DLD1 (cell line): Measurements from ENCODE around the gene PHF21B.

Experiments used
- in situ Hi-C: cut with HindIII; loops from 2 replicates; pipeline ENCODE4 v1.10.0; 2017; ENCODE audit warnings: low sequenced_read_pairs

PHF21B gene

DNA sequence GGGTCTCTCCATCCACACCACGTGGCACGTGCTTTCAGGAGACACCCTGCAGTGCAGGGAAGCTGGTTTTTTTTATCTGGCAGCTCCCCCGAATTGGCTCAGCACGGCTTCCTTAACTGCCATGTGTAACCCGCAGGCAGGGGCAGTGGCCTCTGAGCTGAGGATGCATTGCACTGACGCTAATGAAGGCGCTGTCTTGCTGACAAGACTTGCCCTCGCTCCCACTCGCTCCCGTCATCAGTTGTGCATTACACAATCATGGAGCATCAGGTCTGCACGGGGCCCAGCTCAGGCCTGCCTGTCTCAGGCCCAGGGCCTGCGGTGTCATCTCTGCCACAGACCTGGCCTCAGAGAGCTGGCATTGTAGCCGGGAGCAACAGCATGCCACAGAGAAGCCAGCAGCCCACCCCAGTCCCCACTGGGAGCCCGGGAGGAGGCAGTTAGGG, 161.5 kb downstream of the PHF21B start:
- in situ Hi-C loops = no loop called here

DNA sequence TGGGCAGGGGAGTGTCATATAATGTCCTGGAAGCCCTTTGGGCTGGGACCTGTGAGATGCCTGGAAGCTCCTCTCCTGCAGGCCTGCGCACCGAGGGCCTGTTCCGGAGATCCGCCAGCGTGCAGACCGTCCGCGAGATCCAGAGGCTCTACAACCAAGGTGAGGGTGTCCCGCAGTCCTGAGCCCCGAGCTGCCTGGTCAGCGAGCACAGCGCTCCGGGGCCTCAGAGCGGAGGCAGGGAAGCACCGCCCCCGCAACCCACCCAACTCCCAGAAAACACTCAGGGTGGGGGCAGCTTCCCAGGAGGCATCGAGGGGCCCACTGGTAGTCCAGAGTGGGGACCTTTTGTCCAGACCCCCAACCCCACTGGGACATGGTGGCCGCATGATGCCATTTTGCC, 161.9 kb downstream of the PHF21B start:
- in situ Hi-C loops = no loop called here

DNA sequence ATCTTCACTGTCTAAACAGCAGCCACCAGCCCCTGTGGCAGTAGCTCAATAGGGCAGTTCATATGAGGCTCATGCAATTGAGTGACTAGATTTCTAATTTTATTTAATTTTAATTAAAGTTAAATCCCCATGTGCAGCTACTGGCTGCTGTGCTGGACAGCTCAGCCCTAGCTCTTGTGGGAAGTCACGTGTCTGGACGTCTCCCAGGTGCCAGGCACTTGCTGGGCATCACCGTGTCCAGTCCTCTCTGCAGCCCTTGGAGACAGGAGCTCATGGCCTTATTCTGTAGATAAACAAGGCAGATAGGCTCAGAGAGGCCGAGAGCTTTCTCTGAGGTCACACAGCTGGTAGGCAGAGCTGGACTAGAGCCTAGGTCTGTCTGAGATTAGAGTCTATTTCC, 162.4 kb downstream of the PHF21B start:
- in situ Hi-C loops = no loop called here

DNA sequence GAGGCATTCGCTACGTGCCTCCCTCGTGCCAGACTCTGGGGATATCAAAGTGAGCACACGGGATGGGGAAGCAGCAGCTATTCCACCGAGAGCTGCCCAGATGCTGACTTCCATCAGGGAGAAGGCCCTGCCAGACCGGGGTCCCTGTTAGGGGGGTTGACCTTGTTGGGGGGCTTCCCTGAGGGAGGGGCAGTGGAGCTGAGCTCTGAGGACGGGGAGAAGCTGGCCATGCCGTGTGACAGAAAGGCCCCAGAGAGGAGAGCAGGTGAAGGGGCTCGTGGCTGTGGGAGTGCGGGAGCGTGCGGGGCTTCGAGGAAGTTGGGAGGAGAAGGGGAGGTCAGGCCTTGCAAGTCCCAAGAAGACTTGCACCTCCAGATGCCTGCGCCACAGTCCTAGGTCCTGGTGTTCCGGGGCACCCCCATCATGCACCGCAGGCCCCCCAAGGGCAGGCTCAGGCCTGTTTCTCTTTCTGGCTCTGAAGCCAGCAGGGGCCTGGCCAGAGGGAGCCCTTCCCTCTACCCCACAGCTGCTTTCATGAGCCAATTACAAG, 163.0 kb downstream of the PHF21B start:
- in situ Hi-C loops = no loop called here

DNA sequence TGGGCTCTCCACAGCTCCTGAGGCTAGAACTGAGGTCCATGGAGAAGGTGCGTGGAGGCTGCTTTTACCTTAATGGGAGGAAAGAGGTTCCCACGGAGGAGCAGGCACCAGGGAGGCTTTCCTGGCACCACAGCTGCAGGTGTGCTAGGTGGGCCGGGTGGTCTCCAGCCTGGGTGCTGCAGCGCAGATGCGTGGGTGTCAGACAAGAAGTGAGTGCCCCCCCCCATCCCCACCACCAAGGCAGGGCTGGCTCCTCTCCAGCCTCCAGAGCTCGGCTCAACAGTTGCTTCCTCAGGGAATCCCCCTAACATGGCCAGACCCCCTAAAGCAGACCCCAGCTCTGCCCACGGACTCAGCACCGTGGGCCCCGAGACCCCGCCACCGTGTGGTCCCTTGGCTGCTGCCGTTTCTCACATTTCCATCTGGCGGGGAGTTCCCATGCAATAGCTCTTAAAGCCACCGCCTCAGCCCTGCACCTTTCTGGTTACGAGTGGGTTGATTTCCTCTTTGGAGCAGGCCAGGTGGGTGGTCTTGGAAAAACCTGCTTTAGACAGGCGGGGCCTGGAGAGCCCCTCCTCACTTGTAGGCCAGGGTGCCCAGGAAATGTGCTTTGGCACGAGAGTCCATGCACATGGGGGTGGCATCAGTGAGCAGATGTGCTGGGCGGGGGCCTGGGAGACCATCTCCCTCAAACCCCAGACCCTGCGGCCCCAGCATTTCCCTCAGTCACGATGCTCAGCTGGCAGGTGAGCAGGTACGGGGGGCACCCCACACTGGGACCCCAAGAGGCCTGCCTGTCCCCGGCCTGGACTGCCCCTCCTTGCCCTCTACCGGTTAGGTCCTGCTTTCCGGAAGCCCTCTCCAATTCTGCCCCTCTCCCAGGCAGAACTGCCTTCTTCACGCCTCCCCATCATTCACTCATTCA, 163.7 kb downstream of the PHF21B start:
- in situ Hi-C loops = no loop called here

DNA sequence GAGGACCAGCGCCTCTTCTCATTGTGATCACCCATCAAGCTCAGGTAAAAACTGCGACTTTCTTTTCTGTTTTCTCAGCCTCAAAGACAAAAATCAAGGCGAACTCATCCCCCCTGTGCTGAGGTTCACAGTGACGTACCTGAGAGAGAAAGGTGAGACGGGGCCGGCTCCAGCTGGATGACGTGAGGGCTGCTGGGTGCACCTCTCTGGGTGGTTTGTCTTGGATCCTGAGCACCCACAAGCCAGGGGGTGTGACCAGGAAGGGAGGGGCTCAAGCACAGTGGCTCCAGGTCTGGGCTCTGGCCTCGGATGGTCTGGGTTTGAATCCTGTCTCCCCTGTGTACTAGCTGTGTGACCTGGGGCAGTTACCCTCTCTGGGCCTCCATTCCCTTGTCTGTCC, 164.6 kb downstream of the PHF21B start:
- in situ Hi-C loops = no loop called here

DNA sequence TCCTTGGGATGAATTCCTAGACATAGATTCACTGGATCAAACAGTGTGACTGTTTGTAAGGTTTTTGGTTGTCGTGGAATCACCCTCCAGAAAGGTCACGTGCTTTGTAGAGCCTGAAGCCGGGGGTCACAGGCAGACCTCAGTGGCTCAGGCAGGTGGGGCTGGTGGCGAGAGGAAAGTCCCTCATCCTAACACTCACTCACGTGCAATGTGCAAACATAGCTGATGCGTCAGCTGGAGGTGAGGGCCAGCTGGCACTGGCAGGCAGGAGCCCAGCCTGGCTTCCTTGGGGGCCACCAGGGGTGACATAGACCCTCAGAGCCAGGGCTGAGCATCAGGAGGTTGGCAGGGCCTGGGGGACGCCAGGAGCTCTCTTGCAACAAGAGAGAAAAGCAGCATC, 167.4 kb downstream of the PHF21B start:
- in situ Hi-C loops = no loop called here

DNA sequence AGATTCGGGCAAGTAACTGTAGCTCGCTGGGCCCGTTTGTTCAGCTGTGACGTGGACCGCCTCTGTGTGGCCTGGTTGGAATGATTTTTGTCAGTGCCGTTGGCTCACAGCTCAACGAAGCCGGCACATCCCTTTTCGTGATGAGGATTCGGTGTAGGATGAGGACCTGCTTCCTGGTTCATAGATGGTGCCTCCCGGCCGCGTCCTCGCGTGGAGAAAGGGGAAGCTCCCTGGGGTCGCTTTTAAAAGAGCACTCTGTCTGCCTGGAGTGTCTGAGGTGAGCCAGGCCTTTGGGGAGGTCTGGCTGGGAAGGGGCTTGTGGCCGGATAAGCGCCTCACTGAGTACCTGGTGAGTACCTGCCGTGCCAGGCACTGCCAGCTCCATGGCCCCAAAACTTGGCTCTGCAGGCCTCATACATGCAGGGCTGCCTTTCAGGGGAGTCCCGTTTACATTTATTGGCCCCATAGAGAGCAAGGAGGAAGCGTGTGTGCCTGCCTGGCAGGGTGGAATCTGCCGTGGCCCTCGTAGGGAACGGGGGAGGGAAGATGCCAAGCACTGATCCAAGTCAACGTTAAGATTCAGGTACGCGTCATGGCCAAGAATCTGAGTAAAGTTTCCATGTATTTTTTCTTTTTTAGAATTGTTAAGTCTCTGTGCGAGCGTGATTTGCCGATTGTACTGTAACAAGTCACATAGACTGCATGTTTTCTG, 169.0 kb downstream of the PHF21B start:
- in situ Hi-C loops = no loop called here

DNA sequence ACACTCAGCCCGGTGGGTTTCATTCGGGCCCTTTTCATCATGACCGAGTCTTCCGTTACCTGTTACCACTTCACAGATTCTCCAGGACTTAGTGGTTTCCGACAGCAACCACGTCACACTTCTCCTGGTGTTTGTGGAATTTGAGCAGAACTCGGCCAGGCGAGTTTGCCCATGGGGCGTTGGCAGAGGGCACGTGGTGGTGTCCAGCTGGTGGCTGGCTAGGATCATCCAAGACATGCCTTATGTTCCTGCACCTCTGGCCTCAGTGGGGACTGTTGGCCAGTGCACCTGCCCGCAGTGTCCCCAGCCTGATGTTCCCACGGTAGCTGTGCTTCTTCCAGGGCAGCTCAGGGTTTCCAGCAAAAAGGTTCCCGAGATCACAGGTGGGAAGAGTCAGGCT, 170.1 kb downstream of the PHF21B start:
- in situ Hi-C loops = no loop called here

DNA sequence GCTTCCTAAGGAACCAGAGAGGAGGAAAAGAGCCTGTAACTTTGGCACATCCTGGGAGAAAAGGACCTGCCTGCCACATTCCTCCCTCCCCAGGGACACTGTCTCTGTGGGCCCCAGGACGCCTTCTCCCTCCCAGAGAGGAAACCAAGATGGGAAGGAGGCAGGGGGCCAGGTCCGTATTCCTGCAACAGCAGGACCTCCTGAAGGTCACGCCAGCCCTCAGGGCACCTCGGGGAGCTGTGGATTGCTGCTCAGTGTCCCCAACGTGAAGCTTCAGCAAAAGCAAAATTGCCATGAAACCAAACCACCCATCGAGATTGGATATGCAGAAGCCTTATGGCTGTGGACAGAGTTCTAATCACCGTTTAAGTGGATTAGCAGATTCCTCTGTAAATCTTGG, 170.7 kb downstream of the PHF21B start:
- in situ Hi-C loops = no loop called here

DNA sequence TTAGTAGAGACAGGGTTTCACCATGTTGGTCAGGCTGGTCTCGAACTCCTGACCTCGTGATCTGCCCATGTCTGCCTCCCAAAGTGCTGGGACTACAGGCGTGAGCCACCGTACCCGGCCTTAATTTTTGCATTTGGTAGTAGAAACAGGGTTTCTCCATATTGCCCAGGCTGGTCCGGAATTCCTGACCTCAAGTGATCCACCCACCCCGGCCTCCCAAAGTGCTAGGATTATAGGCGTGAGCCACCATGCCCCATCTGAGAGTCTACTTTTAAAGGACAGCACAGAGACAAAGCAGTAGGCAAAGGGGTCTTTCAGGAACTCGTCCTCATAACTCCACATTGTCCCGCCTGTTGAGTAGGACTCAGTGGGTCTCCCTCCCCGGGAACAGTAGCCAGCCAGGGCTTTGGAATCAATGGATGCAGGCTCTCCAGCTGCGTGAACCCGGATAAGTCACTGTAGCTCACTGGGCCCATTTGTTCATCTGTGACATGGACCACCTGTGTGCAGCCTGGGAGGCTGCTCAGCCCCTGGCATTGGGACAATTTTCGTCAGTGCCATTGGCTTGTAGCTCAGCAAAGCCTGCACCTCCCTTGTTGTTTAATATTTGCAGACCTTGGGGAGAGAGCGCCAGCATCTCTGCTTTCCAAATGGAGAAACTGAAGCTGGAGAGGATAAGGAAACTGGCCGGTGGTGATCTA, 171.3 kb downstream of the PHF21B start:
- in situ Hi-C loops = no loop called here

DNA sequence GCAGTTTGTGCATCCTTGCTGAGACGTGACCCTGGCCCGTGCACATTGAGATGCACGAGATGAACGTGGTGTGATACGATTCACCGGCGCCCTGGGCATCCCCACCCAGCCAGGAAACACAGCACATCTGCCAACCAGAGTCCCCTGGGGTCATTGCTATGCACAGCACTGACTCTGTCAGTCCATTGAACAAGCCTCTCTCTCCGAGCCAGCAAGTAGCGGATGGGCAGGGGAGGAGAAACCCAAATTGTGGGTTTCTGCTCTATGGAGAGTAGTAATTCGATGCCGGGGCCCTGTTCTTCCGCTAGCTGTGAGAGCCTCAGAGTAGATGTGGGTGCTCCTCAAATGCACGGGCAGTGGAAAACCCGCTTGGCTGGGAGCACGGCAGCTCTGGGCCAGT, 172.3 kb downstream of the PHF21B start:
- in situ Hi-C loops = no loop called here

DNA sequence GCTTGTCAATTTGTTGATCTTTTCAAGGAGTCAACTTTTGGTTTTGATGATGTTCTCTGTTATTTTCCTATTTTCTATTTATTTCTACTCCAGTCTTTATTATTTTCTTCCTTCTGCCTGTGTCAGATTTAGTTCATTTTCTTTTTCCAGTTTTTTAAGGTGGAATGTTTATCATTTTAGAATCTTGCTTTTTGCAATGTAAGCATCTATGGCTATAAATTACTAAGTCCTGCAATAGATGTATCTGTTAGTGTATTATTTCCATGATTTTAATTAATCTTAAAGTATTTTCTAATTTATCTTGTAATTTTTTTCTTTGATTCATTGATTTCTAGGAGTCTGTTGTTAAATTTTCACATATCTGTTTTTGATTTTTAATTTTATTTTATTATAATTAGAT, 175.7 kb downstream of the PHF21B start:
- in situ Hi-C loops = no loop called here

DNA sequence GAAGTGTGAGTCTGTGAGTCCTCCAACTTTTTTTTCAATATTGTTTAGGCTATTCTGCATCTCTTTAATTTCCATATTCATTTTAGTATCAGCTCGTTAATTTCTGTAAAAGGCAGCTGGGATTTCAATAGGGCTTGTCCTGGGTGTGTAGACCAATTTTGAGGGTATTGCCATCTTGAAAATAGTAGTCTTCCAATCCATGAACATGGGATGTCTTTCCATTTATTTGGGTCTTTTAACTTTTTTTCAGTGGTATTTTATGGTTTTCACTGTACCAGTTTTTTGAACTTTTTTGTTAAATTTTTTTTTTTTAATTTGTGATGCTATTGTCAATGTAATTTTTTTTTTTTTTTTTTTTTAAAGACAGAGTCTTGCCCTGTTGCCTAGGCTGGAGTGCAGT, 177.9 kb downstream of the PHF21B start:
- in situ Hi-C loops = no loop called here
